HUES6 (cell line): ENCODE results near the gene TMEM106C.
"Not testable (repeated sequence)": the region's sequence is repeated elsewhere in the genome, so short reads cannot be mapped to it uniquely, and the experiment has no call there.

Experiments used
- H3K27ac ChIP-seq: 2 replicates; pipeline ENCODE4 v1.7.0; 2013; ENCODE audit warnings: low read depth, mild to moderate bottlenecking, low read length, inconsistent platforms
- H3K27me3 ChIP-seq: 2 replicates; pipeline ENCODE4 v1.6.1; 2013; ENCODE audit warnings: low read length; ENCODE audit not compliant: control insufficient read depth, insufficient read depth
- H3K36me3 ChIP-seq: 2 replicates; pipeline ENCODE4 v1.6.1; 2013; ENCODE audit warnings: low read length; ENCODE audit not compliant: control insufficient read depth, insufficient read depth
- H3K4me1 ChIP-seq: 2 replicates; pipeline ENCODE4 v1.6.1; 2013; ENCODE audit warnings: low read length; ENCODE audit not compliant: control insufficient read depth, insufficient read depth
- H3K4me3 ChIP-seq: 2 replicates; pipeline ENCODE4 v1.5.1; 2013; ENCODE audit warnings: low read depth, low read length
- H3K9ac ChIP-seq: one replicate; pipeline ENCODE4 v1.6.1; 2013; ENCODE audit warnings: mild to moderate bottlenecking, low read length
- H3K9me3 ChIP-seq: 2 replicates; pipeline ENCODE4 v1.6.1; 2013; ENCODE audit warnings: low read depth, low read length; ENCODE audit not compliant: control insufficient read depth, insufficient read depth

The TMEM106C gene

GRCh38 chr12:47950856-47951468 is 12.4 kb upstream of the TMEM106C start:
- Histone ChIP-seq H3K9me3 (no peaks in the 10 kb centered on the region), H3K36me3 (no peaks in the 10 kb centered on the region), H3K4me1 (peaks cover 12% of the 10 kb centered on the region; the same call in 1 of the 2 replicates), H3K4me3 (no peak overlapping the region), H3K9ac (no peak overlapping the region), H3K27me3 (peaks cover 79% of the 10 kb centered on the region), H3K27ac (no peak overlapping the region)

- no peaks in the 10 kb centered on the region for H3K36me3 ChIP-seq
- peaks cover 18% of the 10 kb centered on the region for H3K9me3 ChIP-seq
- H3K9ac ChIP-seq, result no peak overlapping the region
- peaks cover 57% of the 10 kb centered on the region for H3K27me3 ChIP-seq
- no peak overlapping the region for H3K4me3 ChIP-seq
- peaks cover 9% of the 10 kb centered on the region; the same call in 1 of the 2 replicates for H3K4me1 ChIP-seq
- no peak overlapping the region for H3K27ac ChIP-seq
Measured at GRCh38 chr12:47954058-47954457, 9.3 kb upstream of the TMEM106C start.

- Histone ChIP-seq H3K27ac (no peak overlapping the region), H3K4me1 (peaks cover 9% of the 10 kb centered on the region; the same call in 1 of the 2 replicates), H3K4me3 (no peak overlapping the region), H3K27me3 (peaks cover 54% of the 10 kb centered on the region), H3K9me3 (peaks cover 18% of the 10 kb centered on the region), H3K36me3 (no peaks in the 10 kb centered on the region), H3K9ac (no peak overlapping the region)
Measured at GRCh38 chr12:47954467-47955045, 8.8 kb upstream of the TMEM106C start.

GRCh38 chr12:47955059-47955458 is 8.3 kb upstream of the TMEM106C start:
- no peak overlapping the region for H3K4me3 ChIP-seq
- peaks cover 6% of the 10 kb centered on the region; the same call in 1 of the 2 replicates for H3K4me1 ChIP-seq
- H3K27ac ChIP-seq, result no peak overlapping the region
- no peak overlapping the region for H3K9ac ChIP-seq
- H3K36me3 ChIP-seq, result no peaks in the 10 kb centered on the region
- H3K27me3 ChIP-seq, result peaks cover 49% of the 10 kb centered on the region
- H3K9me3 ChIP-seq, result peaks cover 18% of the 10 kb centered on the region

GRCh38 chr12:47957671-47958070 is 5.7 kb upstream of the TMEM106C start:
- H3K4me1 ChIP-seq, H3K36me3 ChIP-seq, H3K9ac ChIP-seq, H3K4me3 ChIP-seq, H3K27ac ChIP-seq: not testable (repeated sequence)
- Histone ChIP-seq H3K27me3 (peaks cover 43% of the 10 kb centered on the region), H3K9me3 (peaks cover 24% of the 10 kb centered on the region)

GRCh38 chr12:47962198-47962597 is 1.2 kb upstream of the TMEM106C start:
- Histone ChIP-seq H3K9ac (no peak overlapping the region), H3K27me3 (peaks cover 59% of the 10 kb centered on the region), H3K36me3 (no peaks in the 10 kb centered on the region)

GRCh38 chr12:47964106-47964728 is 821 bp downstream of the TMEM106C start:
- no peak overlapping the region for H3K27ac ChIP-seq
- H3K4me1 ChIP-seq, result peaks cover 7% of the 10 kb centered on the region
- H3K9ac ChIP-seq, result no peak overlapping the region
- H3K4me3 ChIP-seq, result peak overlapping the region; percentile 66
- H3K36me3 ChIP-seq, result no peaks in the 10 kb centered on the region
- peaks cover 78% of the 10 kb centered on the region for H3K27me3 ChIP-seq
- peaks cover 6% of the 10 kb centered on the region; the same call in 1 of the 2 replicates for H3K9me3 ChIP-seq

More at GRCh38 chr12:47962198-47962597, 1.2 kb upstream of the TMEM106C start:
- H3K4me3 ChIP-seq, result no peak overlapping the region
- peaks cover 23% of the 10 kb centered on the region for H3K9me3 ChIP-seq
- no peak overlapping the region for H3K27ac ChIP-seq
- peaks cover 7% of the 10 kb centered on the region for H3K4me1 ChIP-seq

- no peak overlapping the region for H3K9ac ChIP-seq
- 0 out of 2 replicates have a peak, but pooled peaks cover under 1% of the 10 kb centered on the region for H3K9me3 ChIP-seq
- H3K4me1 ChIP-seq, result peaks cover 7% of the 10 kb centered on the region
- no peak overlapping the region for H3K4me3 ChIP-seq
- H3K36me3 ChIP-seq, result no peaks in the 10 kb centered on the region
- H3K27ac ChIP-seq, result no peak overlapping the region
- H3K27me3 ChIP-seq, result peaks cover 92% of the 10 kb centered on the region
Measured at GRCh38 chr12:47965581-47965980, 2.2 kb downstream of the TMEM106C start.

- Histone ChIP-seq H3K4me3 (no peak overlapping the region), H3K27ac (no peak overlapping the region), H3K9ac (no peak overlapping the region), H3K36me3 (no peaks in the 10 kb centered on the region), H3K27me3 (peaks cover 91% of the 10 kb centered on the region), H3K4me1 (peaks cover 7% of the 10 kb centered on the region), H3K9me3 (no peaks in the 10 kb centered on the region)
Measured at GRCh38 chr12:47967461-47968321, 4.3 kb downstream of the TMEM106C start.

- Histone ChIP-seq H3K4me1 (no peaks in the 10 kb centered on the region), H3K36me3 (no peaks in the 10 kb centered on the region), H3K27me3 (peaks cover 93% of the 10 kb centered on the region), H3K27ac (no peak overlapping the region), H3K4me3 (no peak overlapping the region), H3K9ac (no peak overlapping the region), H3K9me3 (no peaks in the 10 kb centered on the region)
Measured at GRCh38 chr12:47969845-47970244, 6.4 kb downstream of the TMEM106C start.
